NCI-H2227 (cell line): ENCODE data around the gene NACA2.
A peak's percentile ranks its signal among the peaks of the same experiment; 100 is the strongest.
"Not testable (repeated sequence)": the region's sequence is repeated elsewhere in the genome, so short reads cannot be mapped to it uniquely, and the experiment has no call there.

Source experiments
- DNase-seq: peaks from one replicate; lab custom pipeline; 2025; ENCODE audit not compliant: unreplicated experiment; lab: John Stamatoyannopoulos, UW

The NACA2 gene

GRCh38 chr17:61591018-61591417, at the start of gene NACA2:
TSS of gene NACA2 (minus strand) at chr17:61591219. CDS start at chr17:61591180, 39 bp downstream.
- DNase-seq: no peak

GRCh38 chr17:61639818-61640217, 48.8 kb upstream of the NACA2 start:
- DNase-seq: no peak

- no peak for DNase-seq
Measured at GRCh38 chr17:61638087-61638486, 47.1 kb upstream of the NACA2 start.

- DNase-seq: peak; percentile 58
Measured at GRCh38 chr17:61635913-61636432, 45.0 kb upstream of the NACA2 start.

- no peak for DNase-seq
Measured at GRCh38 chr17:61634942-61635538, 44.0 kb upstream of the NACA2 start.

GRCh38 chr17:61634011-61634539, 43.1 kb upstream of the NACA2 start:
- DNase-seq: no peak

GRCh38 chr17:61632826-61633225, 41.8 kb upstream of the NACA2 start:
- DNase-seq: no peak

- no peak for DNase-seq
Measured at GRCh38 chr17:61631800-61632199, 40.8 kb upstream of the NACA2 start.

- DNase-seq: not testable (repeated sequence)
Measured at GRCh38 chr17:61628158-61628557, 37.1 kb upstream of the NACA2 start.

GRCh38 chr17:61627658-61628057, 36.6 kb upstream of the NACA2 start:
- DNase-seq: no peak

- DNase-seq: no peak
Measured at GRCh38 chr17:61627125-61627524, 36.1 kb upstream of the NACA2 start.

- DNase-seq: no peak
Measured at GRCh38 chr17:61625564-61625963, 34.5 kb upstream of the NACA2 start.

GRCh38 chr17:61624951-61625350, 33.9 kb upstream of the NACA2 start:
- no peak for DNase-seq

GRCh38 chr17:61621317-61621716, 30.3 kb upstream of the NACA2 start:
- no peak for DNase-seq

- DNase-seq: no peak
Measured at GRCh38 chr17:61619953-61620352, 28.9 kb upstream of the NACA2 start.

- no peak for DNase-seq
Measured at GRCh38 chr17:61619493-61619892, 28.5 kb upstream of the NACA2 start.

- no peak for DNase-seq
Measured at GRCh38 chr17:61618950-61619349, 27.9 kb upstream of the NACA2 start.

- DNase-seq: no peak
Measured at GRCh38 chr17:61617330-61617729, 26.3 kb upstream of the NACA2 start.

GRCh38 chr17:61616783-61617182, 25.8 kb upstream of the NACA2 start:
- no peak for DNase-seq

- no peak for DNase-seq
Measured at GRCh38 chr17:61614219-61614618, 23.2 kb upstream of the NACA2 start.

GRCh38 chr17:61611323-61611722, 20.3 kb upstream of the NACA2 start:
- DNase-seq: no peak

- no peak for DNase-seq
Measured at GRCh38 chr17:61605692-61606091, 14.7 kb upstream of the NACA2 start.

GRCh38 chr17:61601297-61601696, 10.3 kb upstream of the NACA2 start:
- no peak for DNase-seq
